ENCODE data around the gene IBSP.

DNA sequence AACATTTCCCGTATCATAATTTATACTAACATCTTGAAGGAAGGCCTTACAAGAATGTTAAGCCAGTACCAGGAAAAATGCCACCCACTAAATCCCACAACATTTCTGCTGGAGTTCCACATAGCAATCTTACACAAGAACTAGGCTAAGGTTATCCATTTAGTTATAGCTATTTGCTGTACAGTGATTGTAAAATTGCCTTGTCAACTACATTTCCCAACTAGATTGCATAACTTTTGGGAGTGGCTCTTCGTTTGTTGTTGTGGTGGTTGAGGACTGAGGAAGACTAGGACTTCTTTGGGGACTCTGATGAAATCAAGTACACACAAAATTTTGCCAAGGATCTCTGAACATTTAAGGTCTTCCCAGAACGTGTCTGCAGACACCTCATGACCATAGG is 8.0 kb downstream of the IBSP start:
- TF ChIP-seq CTCF (IDR thresholded peaks at IDR 0.05; ENCODE audit: low read length) (no peak), EZH2 (optimal IDR thresholded peaks at IDR 0.05; ENCODE audit: low read depth, low read length) (no peak)
